ENCODE measurements around the gene ATE1. TPM values are rescaled to one million over a fixed set of nuclear protein-coding genes. Genes with fewer than 3 reads are reported as not detected.

ATE1 gene
- total and polyA plus RNA-seq, 2 donors (not counting 1 experiment from before 2014, with no cell fraction given) = 19.3 to 28.1 TPM

DNA sequence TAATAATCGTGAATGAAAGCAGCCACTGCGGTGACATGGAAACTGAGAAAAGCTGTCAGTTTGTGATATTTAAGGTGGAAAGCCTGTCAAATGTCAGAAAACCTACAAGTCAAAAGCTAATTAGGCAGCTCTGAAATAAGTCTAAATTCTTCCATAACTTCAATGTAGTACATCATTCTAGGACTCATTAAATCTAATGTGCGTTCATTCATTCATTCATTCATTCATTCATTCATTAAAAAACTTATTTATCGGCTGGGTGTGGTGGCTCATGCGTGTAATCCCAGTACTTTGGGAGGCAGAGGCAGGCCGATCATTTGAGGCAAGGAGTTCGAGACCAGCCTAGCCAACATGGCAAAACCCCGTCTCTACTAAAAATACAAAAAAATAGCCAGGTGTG lies 79.7 kb downstream of the ATE1 start:
- DNase-seq (ENCODE audit: low read depth in 2 of 2) = no peak
- Histone ChIP-seq H3K27ac (ENCODE audit: insufficient read depth, low read length) (no peak overlapping the region), H3K4me3 (replicated peaks in 1 of 4; ENCODE audit: control extremely low read depth in 1 of 4, insufficient read depth in 1 of 4, low read depth in 3 of 4, low read length in 4 of 4) (no peak overlapping the region)

DNA sequence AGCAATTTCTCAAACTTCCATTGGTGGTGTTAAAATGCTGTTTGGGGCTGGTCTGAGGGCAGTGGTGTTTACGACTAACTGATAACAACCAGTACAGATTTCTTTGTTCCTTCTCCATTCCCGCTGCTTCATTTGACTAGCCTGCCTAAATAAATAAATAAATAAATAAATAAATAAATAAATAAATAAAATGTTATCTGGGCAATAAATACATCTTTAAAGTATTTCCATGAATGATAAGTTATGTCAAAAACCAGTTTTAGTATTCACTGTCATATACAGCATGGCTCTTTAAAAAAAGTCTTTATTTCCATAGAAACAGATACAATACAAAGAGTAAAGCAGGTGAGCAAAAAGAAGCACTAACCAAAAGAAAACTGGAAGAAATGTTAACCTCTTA lies 81.3 kb downstream of the ATE1 start:
- Histone ChIP-seq H3K36me3 (ENCODE audit: control insufficient read depth, insufficient read depth, low read length) (no peaks in the 10 kb centered on the region), H3K4me2 (ENCODE audit: extremely low read depth, insufficient read depth, low read length) (no peak overlapping the region), H3K4me3 (replicated peaks in 1 of 4; ENCODE audit: control extremely low read depth in 1 of 4, insufficient read depth in 1 of 4, low read depth in 3 of 4, low read length in 4 of 4) (no peak overlapping the region), H2AFZ (ENCODE audit: low read length) (no peak overlapping the region), H3K9me3 (ENCODE audit: control insufficient read depth, insufficient read depth, low read depth, low read length) (no peaks in the 10 kb centered on the region), H4K20me1 (ENCODE audit: control insufficient read depth, extremely low read depth, insufficient read depth, low read length) (no peaks in the 10 kb centered on the region), H3K27ac (ENCODE audit: insufficient read depth, low read length) (no peak overlapping the region), H3K27me3 (ENCODE audit: control insufficient read depth, insufficient read depth, low read length) (no peaks in the 10 kb centered on the region), H3K4me1 (ENCODE audit: control insufficient read depth, extremely low read depth, insufficient read depth, low read length) (no peaks in the 10 kb centered on the region), H3K9ac (ENCODE audit: insufficient read depth, low read length) (no peak overlapping the region), H3K79me2 (ENCODE audit: control insufficient read depth, insufficient read depth, low read length) (no peaks in the 10 kb centered on the region)
- no peak for DNase-seq (ENCODE audit: low read depth in 2 of 2)
- TF ChIP-seq, protein P1, sequence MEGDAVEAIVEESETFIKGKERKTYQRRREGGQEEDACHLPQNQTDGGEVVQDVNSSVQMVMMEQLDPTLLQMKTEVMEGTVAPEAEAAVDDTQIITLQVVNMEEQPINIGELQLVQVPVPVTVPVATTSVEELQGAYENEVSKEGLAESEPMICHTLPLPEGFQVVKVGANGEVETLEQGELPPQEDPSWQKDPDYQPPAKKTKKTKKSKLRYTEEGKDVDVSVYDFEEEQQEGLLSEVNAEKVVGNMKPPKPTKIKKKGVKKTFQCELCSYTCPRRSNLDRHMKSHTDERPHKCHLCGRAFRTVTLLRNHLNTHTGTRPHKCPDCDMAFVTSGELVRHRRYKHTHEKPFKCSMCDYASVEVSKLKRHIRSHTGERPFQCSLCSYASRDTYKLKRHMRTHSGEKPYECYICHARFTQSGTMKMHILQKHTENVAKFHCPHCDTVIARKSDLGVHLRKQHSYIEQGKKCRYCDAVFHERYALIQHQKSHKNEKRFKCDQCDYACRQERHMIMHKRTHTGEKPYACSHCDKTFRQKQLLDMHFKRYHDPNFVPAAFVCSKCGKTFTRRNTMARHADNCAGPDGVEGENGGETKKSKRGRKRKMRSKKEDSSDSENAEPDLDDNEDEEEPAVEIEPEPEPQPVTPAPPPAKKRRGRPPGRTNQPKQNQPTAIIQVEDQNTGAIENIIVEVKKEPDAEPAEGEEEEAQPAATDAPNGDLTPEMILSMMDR (conservative IDR thresholded peaks at IDR 0.05 in 1 of 2, IDR thresholded peaks at IDR 0.05 in 1 of 2; ENCODE audit: low read depth in 1 of 2, low read length in 2 of 2) = no peak
- TF ChIP-seq EZH2 (IDR thresholded peaks at IDR 0.05; ENCODE audit: low read length, missing control alignments) = no peak

More for the DNA sequence above, 79.7 kb downstream of the ATE1 start:
- Histone ChIP-seq H3K4me2 (ENCODE audit: extremely low read depth, insufficient read depth, low read length) (no peak overlapping the region), H3K27me3 (ENCODE audit: control insufficient read depth, insufficient read depth, low read length) (no peaks in the 10 kb centered on the region), H2AFZ (ENCODE audit: low read length) (no peak overlapping the region), H3K36me3 (ENCODE audit: control insufficient read depth, insufficient read depth, low read length) (no peaks in the 10 kb centered on the region), H3K79me2 (ENCODE audit: control insufficient read depth, insufficient read depth, low read length) (no peaks in the 10 kb centered on the region), H3K9me3 (ENCODE audit: control insufficient read depth, insufficient read depth, low read depth, low read length) (no peaks in the 10 kb centered on the region), H4K20me1 (ENCODE audit: control insufficient read depth, extremely low read depth, insufficient read depth, low read length) (no peaks in the 10 kb centered on the region), H3K9ac (ENCODE audit: insufficient read depth, low read length) (no peak overlapping the region), H3K4me1 (ENCODE audit: control insufficient read depth, extremely low read depth, insufficient read depth, low read length) (no peaks in the 10 kb centered on the region)
- TF ChIP-seq, protein P1 (conservative IDR thresholded peaks at IDR 0.05 in 1 of 2, IDR thresholded peaks at IDR 0.05 in 1 of 2; ENCODE audit: low read depth in 1 of 2, low read length in 2 of 2) = no peak
- TF ChIP-seq EZH2 (IDR thresholded peaks at IDR 0.05; ENCODE audit: low read length, missing control alignments) = no peak

DNA sequence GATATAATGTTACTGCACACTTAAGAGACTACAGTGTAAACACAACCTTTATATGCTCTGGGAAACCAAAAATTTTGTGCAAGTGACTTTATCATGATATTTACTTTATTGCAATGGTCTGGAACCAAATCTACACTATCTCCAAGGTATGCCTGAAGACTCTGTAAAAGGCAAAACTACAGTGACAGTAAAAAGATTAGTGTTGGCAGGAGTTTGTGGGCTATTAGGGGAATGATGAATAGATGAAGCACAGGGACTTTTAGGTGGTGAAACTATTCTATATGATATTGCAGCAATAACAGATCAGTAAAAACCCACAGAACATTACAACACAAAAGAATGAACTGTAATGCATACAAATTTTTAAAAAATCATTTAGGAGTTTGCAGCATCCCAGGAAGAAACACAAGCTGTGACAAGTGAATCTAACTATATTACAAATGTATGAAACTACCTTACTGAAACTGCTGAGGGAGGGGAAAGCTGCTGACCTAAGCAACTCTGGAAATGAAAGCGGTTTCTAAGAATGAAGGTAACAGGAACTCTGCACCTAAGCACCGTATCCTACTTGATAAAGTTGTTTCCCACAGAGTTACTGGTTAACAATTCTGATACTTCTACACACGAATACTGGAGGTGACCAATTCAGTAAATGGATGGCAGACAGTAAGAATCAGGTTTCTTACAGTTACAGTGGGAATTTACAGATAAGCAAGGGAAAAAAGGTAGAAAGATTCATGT lies 82.6 kb downstream of the ATE1 start:
- Histone ChIP-seq H3K27me3 (ENCODE audit: control insufficient read depth, insufficient read depth, low read length) (no peaks in the 10 kb centered on the region), H3K36me3 (ENCODE audit: control insufficient read depth, insufficient read depth, low read length) (no peaks in the 10 kb centered on the region), H2AFZ (ENCODE audit: low read length) (no peak overlapping the region), H3K9ac (ENCODE audit: insufficient read depth, low read length) (no peak overlapping the region), H4K20me1 (ENCODE audit: control insufficient read depth, extremely low read depth, insufficient read depth, low read length) (no peaks in the 10 kb centered on the region), H3K27ac (ENCODE audit: insufficient read depth, low read length) (no peak overlapping the region), H3K79me2 (ENCODE audit: control insufficient read depth, insufficient read depth, low read length) (no peaks in the 10 kb centered on the region), H3K4me1 (ENCODE audit: control insufficient read depth, extremely low read depth, insufficient read depth, low read length) (no peaks in the 10 kb centered on the region), H3K4me3 (replicated peaks in 1 of 4; ENCODE audit: control extremely low read depth in 1 of 4, insufficient read depth in 1 of 4, low read depth in 3 of 4, low read length in 4 of 4) (no peak overlapping the region), H3K9me3 (ENCODE audit: control insufficient read depth, insufficient read depth, low read depth, low read length) (no peaks in the 10 kb centered on the region), H3K4me2 (ENCODE audit: extremely low read depth, insufficient read depth, low read length) (no peak overlapping the region)
- DNase-seq (ENCODE audit: low read depth in 2 of 2) = no peak
- TF ChIP-seq, protein P1 (conservative IDR thresholded peaks at IDR 0.05 in 1 of 2, IDR thresholded peaks at IDR 0.05 in 1 of 2; ENCODE audit: low read depth in 1 of 2, low read length in 2 of 2) = no peak
- no peak for TF ChIP-seq EZH2 (IDR thresholded peaks at IDR 0.05; ENCODE audit: low read length, missing control alignments)

Data from fibroblast of lung (primary cell).